Peyer's patch (tissue), 4 donors: ENCODE results near the gene TWSG1.

Source experiments
- CTCF ChIP-seq, 6 experiments: fragments of 450-650 bp in 4 of 6; fragments of 200-600 bp in 2 of 6; sonication (generic) in 1 of 6; IDR thresholded peaks; one replicate each; pipeline ENCODE4 v1.5.1; 2017 to 2019; ENCODE audit warnings: antibody characterized with exemption in 6 of 6, mild to moderate bottlenecking in 3 of 6, moderate library complexity in 1 of 6
- POLR2A ChIP-seq, 2 donors: fragments of 450-650 bp; IDR thresholded peaks; one replicate each; pipeline ENCODE4 v1.5.1; 2017; ENCODE audit warnings: antibody characterized with exemption in 2 of 2, mild to moderate bottlenecking in 2 of 2, moderate library complexity in 2 of 2

GRCh38 chr18:9297007-9297393 is 37.6 kb upstream of the TWSG1 start:
- TF ChIP-seq POLR2A (IDR thresholded peaks at IDR 0.05) (no peak), CTCF (IDR thresholded peaks at IDR 0.05) (no peak)
